ENCODE measurements around the gene FAM162A.
"Not testable (repeated sequence)": the region's sequence is repeated elsewhere in the genome, so short reads cannot be mapped to it uniquely, and the experiment has no call there.

FAM162A gene

GRCh38 chr3:122383771-122384697, at the start of gene FAM162A:
FAM162A (plus strand) TSS chr3:122384182; CDS start chr3:122384266, 84 bp downstream.
- in situ Hi-C loops (cut with MboI; ENCODE audit: low sequenced_read_pairs), result no loop called here

GRCh38 chr3:122342803-122343202, 41.2 kb upstream of the FAM162A start:
- in situ Hi-C loops (cut with MboI; ENCODE audit: low sequenced_read_pairs), result no loop called here

GRCh38 chr3:122343654-122344053, 40.3 kb upstream of the FAM162A start:
- in situ Hi-C loops (cut with MboI; ENCODE audit: low sequenced_read_pairs), result no loop called here

GRCh38 chr3:122349171-122349570, 34.8 kb upstream of the FAM162A start:
- in situ Hi-C loops (cut with MboI; ENCODE audit: low sequenced_read_pairs), result no loop called here

- in situ Hi-C loops (cut with MboI; ENCODE audit: low sequenced_read_pairs), result no loop called here
Observed at GRCh38 chr3:122350814-122351418, 33.1 kb upstream of the FAM162A start.

- in situ Hi-C loops (cut with MboI; ENCODE audit: low sequenced_read_pairs), result no loop called here
Observed at GRCh38 chr3:122351612-122352011, 32.4 kb upstream of the FAM162A start.

GRCh38 chr3:122353215-122353614, 30.8 kb upstream of the FAM162A start:
- in situ Hi-C loops (cut with MboI; ENCODE audit: low sequenced_read_pairs), result no loop called here

GRCh38 chr3:122353893-122354401, 30.0 kb upstream of the FAM162A start:
- in situ Hi-C loops (cut with MboI; ENCODE audit: low sequenced_read_pairs), result no loop called here

GRCh38 chr3:122355612-122356011, 28.4 kb upstream of the FAM162A start:
- in situ Hi-C loops (cut with MboI; ENCODE audit: low sequenced_read_pairs), result no loop called here

GRCh38 chr3:122356402-122356801, 27.6 kb upstream of the FAM162A start:
- in situ Hi-C loops (cut with MboI; ENCODE audit: low sequenced_read_pairs), result no loop called here

- in situ Hi-C loops (cut with MboI; ENCODE audit: low sequenced_read_pairs), result no loop called here
Observed at GRCh38 chr3:122357828-122358702, 25.9 kb upstream of the FAM162A start.

GRCh38 chr3:122358703-122359032, 25.3 kb upstream of the FAM162A start:
- in situ Hi-C loops (cut with MboI; ENCODE audit: low sequenced_read_pairs), result no loop called here

- in situ Hi-C loops (cut with MboI; ENCODE audit: low sequenced_read_pairs), result no loop called here
Observed at GRCh38 chr3:122362026-122362425, 22.0 kb upstream of the FAM162A start.

GRCh38 chr3:122364490-122364889, 19.5 kb upstream of the FAM162A start:
- in situ Hi-C loops (cut with MboI; ENCODE audit: low sequenced_read_pairs), result no loop called here

- in situ Hi-C loops (cut with MboI; ENCODE audit: low sequenced_read_pairs), result no loop called here
Observed at GRCh38 chr3:122365073-122365472, 18.9 kb upstream of the FAM162A start.

- in situ Hi-C loops (cut with MboI; ENCODE audit: low sequenced_read_pairs), result not testable (repeated sequence)
Observed at GRCh38 chr3:122365582-122366378, 18.2 kb upstream of the FAM162A start.

GRCh38 chr3:122366379-122366749, 17.6 kb upstream of the FAM162A start:
- in situ Hi-C loops (cut with MboI; ENCODE audit: low sequenced_read_pairs), result no loop called here

GRCh38 chr3:122374034-122374433, 9.9 kb upstream of the FAM162A start:
- in situ Hi-C loops (cut with MboI; ENCODE audit: low sequenced_read_pairs), result no loop called here

- in situ Hi-C loops (cut with MboI; ENCODE audit: low sequenced_read_pairs), result no loop called here
Observed at GRCh38 chr3:122377975-122378374, 6.0 kb upstream of the FAM162A start.

GRCh38 chr3:122382888-122383666, 905 bp upstream of the FAM162A start, which contains the start of gene MIX23:
MIX23 (minus strand) TSS chr3:122383231; CDS start chr3:122383224, 7 bp downstream.
- in situ Hi-C loops (cut with MboI; ENCODE audit: low sequenced_read_pairs), result no loop called here

Data from HL-60/S4 treated with retinoic acid at 250 ng/mL for 4 days and 3 days (cell line).